DMS53 treated with DMSO at 0.1 percent for 48 hours (cell line): ENCODE data around the gene ADGRV1.
"Not testable (repeated sequence)": the region's sequence is repeated elsewhere in the genome, so short reads cannot be mapped to it uniquely, and the experiment has no call there.

Source experiments
- DNase-seq: peaks from one replicate; lab custom pipeline; 2025; ENCODE audit not compliant: unreplicated experiment; lab: John Stamatoyannopoulos, UW

Gene ADGRV1

DNA sequence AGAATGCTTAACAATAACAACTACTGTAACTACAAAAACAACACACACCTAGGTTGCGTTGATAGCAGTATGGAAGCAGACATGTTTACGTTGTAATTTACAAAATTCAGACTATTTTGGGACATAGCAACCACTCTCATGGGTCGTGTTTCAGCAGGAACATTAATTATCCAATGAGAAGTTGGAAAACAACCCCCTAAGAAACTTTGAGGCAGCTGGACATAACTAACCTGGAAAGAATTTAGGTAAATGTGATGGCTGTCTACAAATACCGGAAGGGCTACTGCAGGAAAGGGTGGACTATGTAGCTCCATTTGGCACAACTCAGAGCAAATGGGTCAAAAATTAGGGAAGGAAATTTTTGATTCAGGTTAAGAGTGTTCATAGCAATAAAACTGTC, 409.3 kb downstream of the ADGRV1 start:
- no peak for DNase-seq

- no peak for DNase-seq
These were observed 409.7 kb downstream of the ADGRV1 start for GRCh38 chr5:90968319-90968718.

GRCh38 chr5:90969945-90970344, 411.3 kb downstream of the ADGRV1 start:
- not testable (repeated sequence) for DNase-seq

DNA sequence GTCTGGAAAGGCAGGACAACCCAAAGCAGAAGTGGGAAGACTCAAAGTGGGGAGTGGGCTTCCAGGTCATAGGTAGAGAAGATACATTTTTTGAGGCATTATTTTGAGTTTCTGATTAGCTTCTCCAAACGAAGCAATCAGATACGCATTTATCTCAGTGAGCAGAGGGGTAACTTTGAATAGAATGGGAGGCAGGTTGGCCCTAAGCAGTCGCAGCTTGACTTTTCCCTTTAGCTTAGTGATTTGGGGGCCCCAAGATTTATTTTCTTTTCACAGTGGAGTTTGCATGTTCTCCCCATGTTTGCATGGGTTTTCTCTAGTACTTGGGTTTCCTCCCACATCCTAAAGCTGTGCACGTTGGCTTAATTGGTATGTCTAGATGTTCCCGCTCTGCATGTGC, 422.6 kb downstream of the ADGRV1 start:
- no peak for DNase-seq

GRCh38 chr5:90981821-90982220, 423.2 kb downstream of the ADGRV1 start:
- DNase-seq = no peak

DNA sequence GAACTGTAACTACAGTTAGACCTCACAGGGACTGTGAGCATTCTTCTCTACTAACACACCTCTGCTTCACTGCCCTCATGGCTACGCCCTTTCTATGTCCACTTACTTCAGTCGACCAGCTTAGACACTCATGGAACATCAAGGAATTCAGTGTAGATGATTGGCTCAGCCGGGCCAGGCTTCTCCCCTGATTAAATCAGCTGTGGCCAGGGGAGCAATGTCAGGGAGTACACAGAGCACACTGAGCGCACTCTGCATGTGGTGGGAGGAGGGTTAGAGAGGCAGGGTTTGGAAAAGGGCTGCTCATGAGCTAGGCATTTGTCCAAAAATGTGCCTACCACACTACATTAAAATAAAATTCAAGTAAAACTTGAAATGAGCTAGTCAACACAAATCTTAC, 424.0 kb downstream of the ADGRV1 start:
- no peak for DNase-seq

DNA sequence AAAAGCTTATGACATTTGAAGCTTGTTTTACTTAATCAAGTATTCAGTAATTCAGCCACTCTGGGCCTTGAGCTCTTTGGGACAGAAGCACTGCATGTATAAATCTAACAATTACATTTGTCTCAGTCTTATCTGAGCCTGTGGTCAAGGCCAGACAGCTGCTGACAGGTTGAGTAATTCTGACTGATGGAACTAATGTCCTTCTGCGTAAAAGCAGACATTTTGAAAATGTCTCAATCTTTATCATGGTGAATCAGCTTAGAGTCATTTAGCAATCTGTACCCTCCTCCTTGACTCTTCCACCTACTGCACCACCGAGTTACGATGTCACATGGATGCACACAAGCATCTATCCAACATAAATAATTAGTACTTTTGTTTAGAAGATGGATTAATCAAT, 424.6 kb downstream of the ADGRV1 start:
- DNase-seq = no peak

- no peak for DNase-seq
These were observed 425.1 kb downstream of the ADGRV1 start for GRCh38 chr5:90983711-90984124.

DNA sequence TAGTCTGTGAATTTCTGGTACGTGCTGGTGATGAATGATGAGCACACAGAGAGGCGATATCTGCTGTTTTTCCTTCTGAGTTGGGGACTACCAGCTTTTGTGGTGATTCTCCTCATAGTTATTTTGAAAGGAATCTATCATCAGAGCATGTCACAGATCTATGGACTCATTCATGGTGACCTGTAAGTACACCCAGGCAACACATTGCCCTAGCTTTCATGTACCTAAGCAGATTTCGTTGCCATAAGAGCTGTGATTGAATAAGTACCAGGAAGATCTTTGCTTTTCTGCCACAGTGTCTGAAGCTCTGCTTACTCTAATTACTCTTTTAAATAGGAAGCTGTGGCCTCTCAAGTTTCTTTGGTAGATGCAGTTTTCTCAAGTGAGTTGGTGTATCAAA, 426.7 kb downstream of the ADGRV1 start:
- no peak for DNase-seq

DNA sequence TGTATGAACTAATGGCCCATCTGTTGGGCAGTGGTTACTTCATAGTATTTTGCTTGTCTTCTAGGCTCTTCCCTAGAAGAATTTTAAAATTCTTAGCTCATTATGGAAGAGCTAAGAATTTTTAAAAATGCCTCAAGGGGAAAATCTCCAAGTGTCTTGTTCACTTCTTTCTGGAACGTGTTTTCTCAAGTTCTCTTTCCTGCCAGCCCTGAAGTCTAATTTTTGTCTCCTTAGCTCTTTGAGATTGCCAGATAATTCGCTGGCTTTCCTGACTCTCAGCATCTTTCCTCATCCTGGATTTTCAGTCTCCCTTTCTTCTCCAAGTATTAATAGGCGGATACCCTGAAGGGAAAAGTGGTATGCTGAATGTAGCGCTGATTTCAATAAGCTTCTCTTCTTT, 429.1 kb downstream of the ADGRV1 start:
- no peak for DNase-seq

GRCh38 chr5:90991201-90991600, 432.6 kb downstream of the ADGRV1 start:
- no peak for DNase-seq

- DNase-seq = no peak
These were observed 436.2 kb downstream of the ADGRV1 start for GRCh38 chr5:90994796-90995195.

- DNase-seq = no peak
These were observed 437.5 kb downstream of the ADGRV1 start for GRCh38 chr5:90996089-90996488.

DNA sequence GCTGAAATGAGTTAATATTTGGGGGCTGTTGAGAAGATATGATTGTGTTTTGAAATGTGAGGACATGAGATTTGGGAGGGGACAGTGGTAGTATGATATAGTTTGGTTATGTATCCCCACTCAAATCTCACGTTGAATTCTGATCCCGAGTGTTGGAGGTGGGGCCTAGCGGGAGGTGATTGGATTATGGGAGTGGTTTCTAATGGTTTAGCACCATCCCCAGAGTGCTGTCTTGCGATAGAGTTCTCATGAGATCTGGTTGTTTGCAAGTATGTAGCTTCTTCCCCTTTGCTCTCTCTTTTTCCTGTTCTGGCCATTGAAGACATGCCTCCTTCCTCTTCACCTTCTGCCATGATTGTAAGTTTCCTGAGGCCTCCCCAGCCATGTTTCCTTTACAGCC, 438.5 kb downstream of the ADGRV1 start:
- no peak for DNase-seq

DNA sequence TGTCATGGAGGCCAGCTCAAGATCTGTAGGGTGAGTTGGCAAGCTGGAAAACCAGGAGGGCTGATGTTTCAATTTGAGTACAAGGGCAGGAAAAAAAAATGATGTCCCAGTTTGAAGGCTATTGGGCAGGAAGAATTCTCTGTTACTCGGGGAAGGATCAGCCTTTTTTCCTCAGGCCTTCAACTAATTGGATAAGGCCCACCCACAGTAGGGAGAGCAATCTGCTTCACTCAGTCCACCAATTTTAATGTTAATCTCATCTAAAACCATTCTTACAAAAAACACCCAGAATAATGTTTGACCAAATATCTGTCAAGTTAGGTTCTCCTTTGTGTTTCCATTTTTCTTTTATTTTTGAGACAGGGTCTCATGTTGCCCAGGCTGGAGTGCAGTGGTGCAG, 442.1 kb downstream of the ADGRV1 start:
- no peak for DNase-seq

DNA sequence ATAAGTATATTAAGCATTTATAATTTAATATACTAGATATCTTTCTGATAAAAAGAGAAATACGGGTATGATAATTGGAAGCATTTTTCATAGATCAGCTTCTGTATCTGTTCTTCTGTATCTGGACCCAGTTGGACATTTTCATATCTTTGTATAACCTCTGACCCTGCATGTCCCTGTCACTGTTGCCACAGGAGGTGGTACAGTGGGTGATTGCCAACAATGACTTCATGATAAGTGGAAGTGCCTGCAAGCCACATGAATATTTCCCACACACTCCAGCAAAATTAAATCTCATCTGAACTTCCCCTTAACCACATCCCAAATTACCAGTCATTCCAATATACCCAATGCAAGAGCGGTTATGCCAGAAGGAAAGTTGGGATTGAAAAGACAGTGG, 448.1 kb downstream of the ADGRV1 start:
- DNase-seq = no peak

GRCh38 chr5:91007251-91007650, 448.7 kb downstream of the ADGRV1 start:
- peak; percentile 2 for DNase-seq

- DNase-seq = peak; percentile 54
These were observed 449.3 kb downstream of the ADGRV1 start for GRCh38 chr5:91007780-91008402.

DNA sequence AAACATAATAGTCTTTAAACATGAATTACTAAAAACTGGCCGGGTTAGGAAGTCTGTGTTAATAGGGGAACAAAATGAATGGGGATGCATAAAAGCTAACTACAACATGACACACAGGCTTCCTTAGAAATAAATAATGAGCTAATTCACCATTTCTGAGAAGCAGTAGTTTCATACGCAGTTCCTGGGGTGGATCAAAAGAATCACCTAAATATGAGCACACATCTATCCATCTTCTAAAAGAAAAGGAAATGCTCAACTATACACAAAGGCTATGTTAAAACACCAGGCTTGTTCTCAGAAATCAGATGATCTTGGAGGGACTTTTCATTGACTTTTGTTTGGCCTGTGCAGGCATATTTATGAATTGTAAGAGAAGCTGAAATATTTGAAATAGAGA, 451.5 kb downstream of the ADGRV1 start:
- DNase-seq = no peak

DNA sequence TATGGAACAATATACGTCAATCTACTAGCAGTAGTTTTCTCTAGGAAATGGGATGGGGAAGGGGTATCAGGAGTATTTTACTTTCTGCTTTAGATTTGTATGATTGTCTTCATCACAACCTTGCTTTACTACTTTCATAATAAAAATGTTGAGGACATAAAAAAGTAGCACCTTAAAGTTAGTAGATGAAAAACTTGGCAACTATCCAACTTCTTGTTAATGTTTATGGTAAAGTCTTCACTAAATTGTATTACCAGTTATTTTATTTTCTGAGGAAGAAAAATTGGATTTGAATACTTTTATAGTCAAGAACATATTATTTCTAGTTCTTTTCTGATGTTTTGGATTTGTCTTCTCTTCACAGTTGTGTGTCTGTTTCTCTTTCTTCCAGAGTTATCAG, 452.4 kb downstream of the ADGRV1 start:
- DNase-seq = no peak

DNA sequence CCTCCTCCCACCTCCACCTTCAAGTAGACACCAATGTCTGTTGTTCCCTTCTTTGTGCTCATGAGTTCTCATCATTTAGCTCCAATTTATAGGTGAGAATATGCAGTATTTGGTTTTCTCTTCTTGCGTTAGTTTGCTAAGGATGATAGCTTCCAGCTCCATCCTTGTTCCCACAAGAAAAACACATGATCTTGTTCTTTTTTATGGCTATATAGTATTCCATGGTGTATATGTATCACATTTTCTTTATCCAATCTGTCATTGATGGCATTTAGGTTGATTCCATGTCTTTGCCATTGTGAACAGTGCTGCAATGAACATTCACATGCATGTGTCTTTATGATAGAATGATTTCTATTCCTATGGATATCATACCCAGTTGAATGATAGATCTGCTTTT, 454.3 kb downstream of the ADGRV1 start:
- DNase-seq = not testable (repeated sequence)

- no peak for DNase-seq
These were observed 457.7 kb downstream of the ADGRV1 start for GRCh38 chr5:91016322-91016721.

- no peak for DNase-seq
These were observed 458.5 kb downstream of the ADGRV1 start for GRCh38 chr5:91016954-91017700.
